Astrocyte (in vitro differentiated cells and primary cell): Measurements from ENCODE around the gene KCTD10.

Source experiments
- EZH2 ChIP-seq: IDR thresholded peaks from 2 replicates; pipeline ENCODE4 v1.6.1; 2012; ENCODE audit warnings: mild to moderate bottlenecking, low read length, inconsistent platforms; ENCODE audit not compliant: insufficient read depth
- TF ChIP-seq, protein P1 (sequence below): IDR thresholded peaks from 2 replicates; pipeline ENCODE4 v1.5.1; 2011; ENCODE audit warnings: low read depth, mild to moderate bottlenecking, inconsistent platforms, low read length, moderate library complexity; ENCODE audit not compliant: insufficient read depth

GRCh38 chr12:109448707-109449390 is 28.3 kb downstream of the KCTD10 start:
- TF ChIP-seq, protein P1, sequence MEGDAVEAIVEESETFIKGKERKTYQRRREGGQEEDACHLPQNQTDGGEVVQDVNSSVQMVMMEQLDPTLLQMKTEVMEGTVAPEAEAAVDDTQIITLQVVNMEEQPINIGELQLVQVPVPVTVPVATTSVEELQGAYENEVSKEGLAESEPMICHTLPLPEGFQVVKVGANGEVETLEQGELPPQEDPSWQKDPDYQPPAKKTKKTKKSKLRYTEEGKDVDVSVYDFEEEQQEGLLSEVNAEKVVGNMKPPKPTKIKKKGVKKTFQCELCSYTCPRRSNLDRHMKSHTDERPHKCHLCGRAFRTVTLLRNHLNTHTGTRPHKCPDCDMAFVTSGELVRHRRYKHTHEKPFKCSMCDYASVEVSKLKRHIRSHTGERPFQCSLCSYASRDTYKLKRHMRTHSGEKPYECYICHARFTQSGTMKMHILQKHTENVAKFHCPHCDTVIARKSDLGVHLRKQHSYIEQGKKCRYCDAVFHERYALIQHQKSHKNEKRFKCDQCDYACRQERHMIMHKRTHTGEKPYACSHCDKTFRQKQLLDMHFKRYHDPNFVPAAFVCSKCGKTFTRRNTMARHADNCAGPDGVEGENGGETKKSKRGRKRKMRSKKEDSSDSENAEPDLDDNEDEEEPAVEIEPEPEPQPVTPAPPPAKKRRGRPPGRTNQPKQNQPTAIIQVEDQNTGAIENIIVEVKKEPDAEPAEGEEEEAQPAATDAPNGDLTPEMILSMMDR, result no peak
- no peak for TF ChIP-seq EZH2
